Mucosa of rectum (tissue), 2 donors: ENCODE results near the gene ACTL7B.

Experiments
- H3K27ac ChIP-seq, 2 donors: one replicate each; pipeline ENCODE4 v1.7.0; 2013; ENCODE audit warnings: inconsistent platforms in 2 of 2, low read depth in 2 of 2, low read length in 2 of 2
- H3K27me3 ChIP-seq, 2 donors: one replicate each; pipeline ENCODE4 v1.7.0; 2013; ENCODE audit warnings: low read length in 2 of 2; ENCODE audit not compliant: control insufficient read depth in 2 of 2, insufficient read depth in 2 of 2
- H3K36me3 ChIP-seq, 2 donors: one replicate each; pipeline ENCODE4 v1.7.0; 2013; ENCODE audit warnings: low read length in 2 of 2; ENCODE audit not compliant: control insufficient read depth in 2 of 2, insufficient read depth in 2 of 2
- H3K4me1 ChIP-seq, 2 donors: one replicate each; pipeline ENCODE4 v1.7.0; 2013; ENCODE audit warnings: low read length in 2 of 2, mild to moderate bottlenecking in 1 of 2; ENCODE audit not compliant: control insufficient read depth in 2 of 2, insufficient read depth in 2 of 2
- H3K4me3 ChIP-seq, 2 donors: one replicate each; pipeline ENCODE4 v1.7.0; 2013; ENCODE audit warnings: low read length in 2 of 2
- H3K9ac ChIP-seq, 2 donors: one replicate each; pipeline ENCODE4 v1.7.0; 2013; ENCODE audit warnings: low read length in 2 of 2, low read depth in 1 of 2, mild to moderate bottlenecking in 1 of 2
- H3K9me3 ChIP-seq, 2 donors: one replicate each; pipeline ENCODE4 v1.7.0; 2013; ENCODE audit warnings: low read length in 2 of 2; ENCODE audit not compliant: control insufficient read depth in 2 of 2
- donor health status: healthy.
- donor health status: Normal muscosa, but diverticular disease.

The ACTL7B gene

GRCh38 chr9:108834959-108835665 lies 20.7 kb downstream of the ACTL7B start:
- H3K9me3 ChIP-seq: no peaks in the 10 kb centered on the region
- no peaks in the 10 kb centered on the region for H3K4me1 ChIP-seq
- no peak overlapping the region for H3K4me3 ChIP-seq
- no peak overlapping the region for H3K9ac ChIP-seq
- H3K27ac ChIP-seq: no peak overlapping the region
- H3K27me3 ChIP-seq: no peaks in the 10 kb centered on the region
- no peaks in the 10 kb centered on the region for H3K36me3 ChIP-seq

DNA sequence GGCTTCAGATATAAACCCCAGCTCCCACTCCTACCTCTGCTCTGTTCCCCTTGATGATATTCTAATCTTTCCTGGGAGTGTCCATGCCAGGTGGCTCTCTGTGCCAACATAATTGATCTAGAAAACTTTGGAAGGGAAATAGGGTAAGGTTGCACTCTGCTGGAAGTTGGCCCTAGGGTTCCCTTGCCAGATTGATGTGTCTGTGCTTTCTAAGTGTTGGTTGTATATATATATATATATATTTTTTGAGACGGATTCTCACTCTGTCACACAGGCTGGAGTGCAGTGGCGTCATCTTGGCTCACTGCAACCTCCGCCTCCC lies 23.6 kb downstream of the ACTL7B start:
- Histone ChIP-seq H3K27me3 (no peaks in the 10 kb centered on the region), H3K9me3 (no peaks in the 10 kb centered on the region)

DNA sequence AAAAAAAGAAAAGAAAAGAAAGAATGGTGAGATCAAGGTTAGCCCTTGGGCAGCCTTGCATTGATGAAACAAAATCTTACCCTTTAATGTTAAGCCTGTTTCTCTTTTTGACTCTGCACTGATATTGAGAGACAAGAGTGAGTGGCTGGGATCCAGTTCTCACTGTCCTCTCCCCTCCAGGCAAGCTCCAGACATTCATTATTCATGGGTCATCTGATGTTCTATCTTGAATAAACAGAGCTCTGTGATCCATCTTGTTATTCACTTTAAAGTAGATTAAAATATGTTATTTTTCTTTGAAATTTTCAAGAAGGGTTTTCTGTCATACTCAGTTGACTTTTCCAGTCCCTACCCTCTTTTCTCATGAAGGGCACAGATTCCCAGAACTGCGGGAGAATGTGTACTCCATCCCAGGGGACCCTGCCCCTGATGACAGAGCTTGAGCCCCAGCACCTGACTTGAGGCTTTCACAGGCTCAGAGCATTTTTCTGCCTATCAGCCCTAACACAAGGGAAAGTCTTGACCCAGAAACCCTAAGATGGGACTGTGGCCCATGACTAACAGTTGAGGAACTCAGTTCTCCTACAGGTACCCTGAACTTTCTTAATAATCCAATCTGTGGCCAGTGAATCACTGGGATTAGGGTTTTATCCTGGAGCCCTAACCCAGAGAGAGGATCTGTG lies 24.1 kb downstream of the ACTL7B start:
- Histone ChIP-seq H3K36me3 (no peaks in the 10 kb centered on the region), H3K4me1 (no peaks in the 10 kb centered on the region), H3K27ac (no peak overlapping the region), H3K27me3 (no peaks in the 10 kb centered on the region), H3K9me3 (no peaks in the 10 kb centered on the region), H3K9ac (no peak overlapping the region), H3K4me3 (no peak overlapping the region)

More for the DNA sequence above, 23.6 kb downstream of the ACTL7B start:
- Histone ChIP-seq H3K4me1 (no peaks in the 10 kb centered on the region), H3K4me3 (no peak overlapping the region), H3K36me3 (no peaks in the 10 kb centered on the region), H3K9ac (no peak overlapping the region), H3K27ac (no peak overlapping the region)

- no peaks in the 10 kb centered on the region for H3K9me3 ChIP-seq
- H3K27me3 ChIP-seq: no peaks in the 10 kb centered on the region
- no peaks in the 10 kb centered on the region for H3K4me1 ChIP-seq
- H3K4me3 ChIP-seq: no peak overlapping the region
- no peak overlapping the region for H3K9ac ChIP-seq
- no peak overlapping the region for H3K27ac ChIP-seq
- H3K36me3 ChIP-seq: no peaks in the 10 kb centered on the region
Observed at GRCh38 chr9:108830272-108830671, 25.5 kb downstream of the ACTL7B start.

- Histone ChIP-seq H3K36me3 (no peaks in the 10 kb centered on the region), H3K4me1 (no peaks in the 10 kb centered on the region), H3K27ac (no peak overlapping the region), H3K27me3 (no peaks in the 10 kb centered on the region), H3K9me3 (peaks cover 0 to 3% of the 10 kb centered on the region in 2 donors), H3K4me3 (no peak overlapping the region), H3K9ac (no peak overlapping the region)
Observed at GRCh38 chr9:108823829-108824228, 32.0 kb downstream of the ACTL7B start.

- Histone ChIP-seq H3K4me3 (no peak overlapping the region), H3K9me3 (no peaks in the 10 kb centered on the region), H3K27me3 (no peaks in the 10 kb centered on the region), H3K27ac (no peak overlapping the region), H3K9ac (no peak overlapping the region), H3K4me1 (no peaks in the 10 kb centered on the region), H3K36me3 (no peaks in the 10 kb centered on the region)
Observed at GRCh38 chr9:108816037-108816436, 39.7 kb downstream of the ACTL7B start.

DNA sequence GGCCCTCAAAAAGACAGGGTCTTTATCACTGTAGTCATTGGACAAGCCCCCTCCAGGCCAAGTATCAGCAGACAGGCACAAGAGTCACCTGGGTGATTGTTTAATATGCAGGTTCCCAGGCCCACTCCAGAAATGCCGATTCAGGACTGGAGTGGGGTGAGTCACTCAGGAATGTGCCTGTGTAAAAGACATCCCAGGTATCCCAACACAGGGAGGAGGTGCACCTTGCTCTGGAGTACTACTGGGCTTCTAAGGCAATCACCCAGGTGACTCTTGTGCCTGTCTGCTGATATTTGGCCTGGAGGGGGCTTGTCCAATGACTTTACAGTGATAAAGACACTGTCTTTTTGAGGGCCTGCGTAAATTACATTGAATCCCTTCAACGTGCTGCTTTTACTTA lies 40.6 kb downstream of the ACTL7B start:
- H3K27me3 ChIP-seq: peaks cover 0 to 2% of the 10 kb centered on the region in 2 donors
- H3K9me3 ChIP-seq: no peaks in the 10 kb centered on the region
- no peak overlapping the region for H3K9ac ChIP-seq
- H3K4me3 ChIP-seq: no peak overlapping the region
- no peak overlapping the region for H3K27ac ChIP-seq
- no peaks in the 10 kb centered on the region for H3K4me1 ChIP-seq
- H3K36me3 ChIP-seq: no peaks in the 10 kb centered on the region

DNA sequence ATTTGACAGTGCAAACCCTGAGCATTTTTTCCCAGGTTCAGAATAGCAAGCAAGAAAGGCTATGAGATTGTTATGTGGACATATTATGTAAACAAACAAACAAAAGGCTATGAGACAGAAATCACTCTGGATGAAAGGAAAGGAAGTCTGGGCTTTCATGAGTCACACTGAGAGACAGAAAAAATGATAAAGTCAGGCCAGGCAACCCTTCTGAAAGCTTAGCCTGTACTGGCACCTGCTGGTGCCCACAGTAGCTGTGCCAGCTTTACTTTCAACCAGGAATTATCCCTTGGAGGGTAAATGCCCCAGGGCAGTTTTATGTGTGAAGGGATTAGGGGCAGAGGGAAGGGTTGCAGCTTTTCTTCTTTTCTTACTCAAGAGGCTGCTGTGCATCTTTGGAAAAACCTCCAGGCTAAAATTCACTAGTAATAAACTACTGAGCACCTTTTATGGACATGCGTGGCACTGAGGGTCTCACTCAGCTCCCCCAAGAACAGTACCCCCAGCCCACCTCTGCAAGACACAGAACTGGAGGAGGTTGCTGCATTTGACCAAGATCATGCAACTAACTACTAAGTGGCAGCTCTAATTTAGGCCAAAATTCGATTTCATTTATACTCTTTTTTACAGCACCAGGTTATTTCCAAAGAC lies 41.7 kb downstream of the ACTL7B start:
- H3K4me3 ChIP-seq: no peak overlapping the region
- H3K36me3 ChIP-seq: no peaks in the 10 kb centered on the region
- H3K9me3 ChIP-seq: no peaks in the 10 kb centered on the region
- no peaks in the 10 kb centered on the region for H3K4me1 ChIP-seq
- peaks cover 0 to 2% of the 10 kb centered on the region in 2 donors for H3K27me3 ChIP-seq
- H3K27ac ChIP-seq: no peak overlapping the region
- no peak overlapping the region for H3K9ac ChIP-seq

GRCh38 chr9:108812396-108813025 lies 43.3 kb downstream of the ACTL7B start:
- H3K27ac ChIP-seq: no peak overlapping the region
- no peak overlapping the region for H3K9ac ChIP-seq
- no peak overlapping the region for H3K4me3 ChIP-seq
- H3K4me1 ChIP-seq: no peaks in the 10 kb centered on the region
- peaks cover 0 to 2% of the 10 kb centered on the region in 2 donors for H3K27me3 ChIP-seq
- H3K36me3 ChIP-seq: no peaks in the 10 kb centered on the region
- no peaks in the 10 kb centered on the region for H3K9me3 ChIP-seq

- H3K36me3 ChIP-seq: no peaks in the 10 kb centered on the region
- H3K4me3 ChIP-seq: no peak overlapping the region
- no peak overlapping the region for H3K9ac ChIP-seq
- H3K27ac ChIP-seq: no peak overlapping the region
- H3K27me3 ChIP-seq: peaks cover 0 to 2% of the 10 kb centered on the region in 2 donors
- no peaks in the 10 kb centered on the region for H3K9me3 ChIP-seq
- H3K4me1 ChIP-seq: no peaks in the 10 kb centered on the region
Observed at GRCh38 chr9:108811944-108812343, 43.8 kb downstream of the ACTL7B start.
